GM23338 (cell line): ENCODE data around the gene PER3. TPM values are rescaled to one million over a fixed set of nuclear protein-coding genes. Genes with fewer than 3 reads are reported as not detected.

Experiments used
- ATAC-seq: fragments of 200-7000 bp; cut with Tn5 transposase; 3 replicates; pipeline ENCODE4 v1.9.1; 2020
- DNase-seq: peaks from one replicate; pipeline ENCODE4 v3.0.0-alpha.2; 2015; ENCODE audit warnings: low spot score
- H2AFZ ChIP-seq: fragments of 200-600 bp; sonication (generic); 2 replicates; pipeline ENCODE4 v1.8.0; 2016; ENCODE audit warnings: antibody characterized with exemption, mild to moderate bottlenecking, moderate library complexity
- H3F3A ChIP-seq: fragments of 200-600 bp; sonication (generic); replicated peaks from 2 replicates; pipeline ENCODE4 v1.8.0; 2017; ENCODE audit warnings: antibody characterized with exemption, mixed run types, low read depth
- H3K27ac ChIP-seq: fragments of 200-600 bp; sonication (generic); 2 replicates; pipeline ENCODE4 v1.6.1; 2016; ENCODE audit warnings: low read depth
- H3K27me3 ChIP-seq: fragments of 200-600 bp; sonication (generic); 2 replicates; pipeline ENCODE4 v1.8.0; 2016; ENCODE audit warnings: mild to moderate bottlenecking, mixed run types, moderate library complexity; ENCODE audit not compliant: insufficient read depth
- H3K36me3 ChIP-seq: fragments of 200-600 bp; sonication (generic); 2 replicates; pipeline ENCODE4 v1.8.0; 2016; ENCODE audit warnings: mild to moderate bottlenecking; ENCODE audit not compliant: insufficient read depth
- H3K4me1 ChIP-seq: fragments of 200-600 bp; sonication (generic); 2 replicates; pipeline ENCODE4 v1.8.0; 2016; ENCODE audit warnings: mild to moderate bottlenecking, moderate library complexity; ENCODE audit not compliant: insufficient read depth
- H3K4me2 ChIP-seq: fragments of 200-600 bp; sonication (generic); 2 replicates; pipeline ENCODE4 v1.7.1; 2017; ENCODE audit warnings: mixed run types
- H3K4me3 ChIP-seq: fragments of 200-600 bp; sonication (generic); 2 replicates; pipeline ENCODE4 v1.6.1; 2016; ENCODE audit warnings: mixed run types
- H3K79me2 ChIP-seq: fragments of 200-600 bp; sonication (generic); replicated peaks from 2 replicates; pipeline ENCODE4 v1.8.0; 2017; ENCODE audit warnings: mild to moderate bottlenecking; ENCODE audit not compliant: insufficient read depth
- H3K9me2 ChIP-seq: fragments of 200-600 bp; sonication (generic); 2 replicates; pipeline ENCODE4 v1.8.0; 2017; ENCODE audit not compliant: insufficient read depth
- H4K20me1 ChIP-seq: fragments of 200-600 bp; sonication (generic); replicated peaks from 2 replicates; pipeline ENCODE4 v1.8.0; 2017; ENCODE audit warnings: mild to moderate bottlenecking; ENCODE audit not compliant: insufficient read depth
- H3K27ac Mint-ChIP-seq: 2 replicates; pipeline ENCODE4 v1.8.0; 2020; ENCODE audit warnings: inconsistent platforms, mild to moderate bottlenecking, moderate library complexity, mixed read lengths
- H3K27me3 Mint-ChIP-seq: 3 replicates; pipeline ENCODE4 v1.8.0; 2022; ENCODE audit warnings: low read depth, mild to moderate bottlenecking, moderate library complexity, mixed read lengths, inconsistent platforms; ENCODE audit not compliant: insufficient read depth, poor library complexity
- H3K36me3 Mint-ChIP-seq: 3 replicates; pipeline ENCODE4 v1.8.0; 2021; ENCODE audit warnings: low read depth, mild to moderate bottlenecking, inconsistent platforms, moderate library complexity, mixed read lengths
- H3K4me1 Mint-ChIP-seq: 3 replicates; pipeline ENCODE4 v1.8.0; 2020; ENCODE audit warnings: mild to moderate bottlenecking, inconsistent platforms, mixed read lengths
- H3K4me3 Mint-ChIP-seq: 3 replicates; pipeline ENCODE4 v1.8.0; 2021; ENCODE audit warnings: moderate library complexity, mild to moderate bottlenecking, inconsistent platforms, mixed read lengths
- H3K9me3 Mint-ChIP-seq: 3 replicates; pipeline ENCODE4 v1.8.0; 2020; ENCODE audit warnings: moderate library complexity, mild to moderate bottlenecking, inconsistent platforms, mixed read lengths
- CREB1 ChIP-seq: fragments of 250-450 bp; sonication (Bioruptor Pico); IDR thresholded peaks from 2 replicates; pipeline ENCODE4 v1.5.0; 2020; ENCODE audit warnings: low read depth, mild to moderate bottlenecking, moderate library complexity
- CTCF ChIP-seq, 2 experiments: fragments of 200-600 bp in 1 of 2; sonication (generic) in 1 of 2; conservative IDR thresholded peaks; 2 replicates each; pipeline versions ENCODE4 v1.5.1 to v1.6.1; 2016 to 2017; ENCODE audit warnings: antibody characterized with exemption in 2 of 2, low read depth in 2 of 2, mild to moderate bottlenecking in 2 of 2, moderate library complexity in 1 of 2
- ETS1 ChIP-seq: IDR thresholded peaks from 2 replicates; pipeline ENCODE4 v1.6.1; 2016; ENCODE audit warnings: antibody characterized with exemption
- EZH2 ChIP-seq: fragments of 200-600 bp; sonication (generic); IDR thresholded peaks from one replicate; pipeline ENCODE4 v1.8.0; 2017; ENCODE audit warnings: antibody characterized with exemption, mild to moderate bottlenecking, low read depth; ENCODE audit not compliant: unreplicated experiment
- EZH2phosphoT487 ChIP-seq: fragments of 200-600 bp; sonication (generic); IDR thresholded peaks from one replicate; pipeline ENCODE4 v1.8.1; 2018; ENCODE audit warnings: antibody characterized with exemption; ENCODE audit not compliant: unreplicated experiment
- JUNB ChIP-seq: IDR thresholded peaks from one replicate; pipeline ENCODE4 v1.6.1; 2016; ENCODE audit warnings: antibody characterized with exemption; ENCODE audit not compliant: unreplicated experiment
- NANOG ChIP-seq: IDR thresholded peaks from 2 replicates; pipeline ENCODE4 v1.6.1; 2016; ENCODE audit warnings: antibody characterized with exemption, borderline replicate concordance
- POLR2AphosphoS5 ChIP-seq: IDR thresholded peaks from 2 replicates; pipeline ENCODE4 v1.6.1; 2016; ENCODE audit warnings: antibody characterized with exemption, low read depth
- REST ChIP-seq: IDR thresholded peaks from one replicate; pipeline ENCODE4 v1.6.1; 2018; ENCODE audit warnings: antibody characterized with exemption; ENCODE audit not compliant: unreplicated experiment
- STAT1 ChIP-seq: IDR thresholded peaks from one replicate; pipeline ENCODE4 v1.6.1; 2016; ENCODE audit warnings: antibody characterized with exemption; ENCODE audit not compliant: unreplicated experiment
- ZNF114 ChIP-seq: fragments of 250-450 bp; sonication (Bioruptor Pico); IDR thresholded peaks from 2 replicates; pipeline ENCODE4 v1.5.0; 2020; ENCODE audit warnings: mild to moderate bottlenecking, moderate library complexity
- ZNF331 ChIP-seq: fragments of 250-450 bp; sonication (Bioruptor Pico); IDR thresholded peaks from 2 replicates; pipeline ENCODE4 v1.5.0; 2020; ENCODE audit warnings: low read depth, mild to moderate bottlenecking, moderate library complexity
- ZNF462 ChIP-seq: fragments of 250-450 bp; sonication (Bioruptor Pico); IDR thresholded peaks from 2 replicates; pipeline ENCODE4 v1.5.0; 2020; ENCODE audit warnings: mild to moderate bottlenecking, moderate library complexity
- polyA plus RNA-seq: library from polyadenylated mRNA; unstranded; fragments of >200 nt; fragmentation: Nextera tagmentation; extraction: Ambion mirVana; gene quantifications from 2 replicates; pipeline ENCODE4 v1.2.1, GENCODE V29; 2016
- total RNA-seq: library from RNA; depleted of rRNA; stranded (reverse); fragments of >200 nt; shearing (Covaris generic); gene quantifications from 2 replicates; pipeline ENCODE4 v1.2.3, GENCODE V29; 2014

The PER3 gene
- total and polyA plus RNA-seq, 2 experiments from 2014 or later = 6.1 to 16.4 TPM

- Mint-ChIP-seq H3K36me3 (no peaks in the 10 kb centered on the region), H3K27ac (no peak overlapping the region), H3K27me3 (no peaks in the 10 kb centered on the region), H3K4me3 (no peak overlapping the region), H3K4me1 (no peaks in the 10 kb centered on the region), H3K9me3 (no peaks in the 10 kb centered on the region; the same call in 2 of the 3 replicates)
- no peaks in the 10 kb centered on the region for H3K27me3 ChIP-seq
- H3K4me1 ChIP-seq = no peaks in the 10 kb centered on the region
- no peak overlapping the region for H3K4me3 ChIP-seq
- no peaks in the 10 kb centered on the region for H3F3A ChIP-seq
- no peaks in the 10 kb centered on the region for H3K36me3 ChIP-seq
- no peak overlapping the region for H3K4me2 ChIP-seq
- no peaks in the 10 kb centered on the region for H4K20me1 ChIP-seq
- H2AFZ ChIP-seq = no peak overlapping the region
- no peak overlapping the region for H3K27ac ChIP-seq
- ATAC-seq (no peak), DNase-seq (no peak)
- H3K9me2 ChIP-seq = peaks cover 6% of the 10 kb centered on the region
- TF ChIP-seq CREB1 (CRISPR knock-in tag) (no peak), ZNF462 (CRISPR knock-in tag) (no peak), STAT1 (no peak), ZNF331 (CRISPR knock-in tag) (no peak), ZNF114 (no peak), CTCF (conservative IDR thresholded peaks at IDR 0.05; ENCODE audit: low read depth in 2 of 2) (no peak), REST (no peak), EZH2phosphoT487 (no peak), JUNB (no peak), EZH2 (no peak), ETS1 (no peak), POLR2AphosphoS5 (no peak), NANOG (no peak)
- no peaks in the 10 kb centered on the region for H3K79me2 ChIP-seq
These were observed 93.9 kb downstream of the PER3 start for GRCh38 chr1:7878027-7878426.
